AG20443 (cell line): ENCODE data around the gene GALK2.

Source experiments
- DNase-seq: peaks from one replicate; pipeline ENCODE4 v3.0.0; 2012; ENCODE audit warnings: low spot score, mixed read lengths

Gene GALK2

GRCh38 chr15:49169880-49170597, at the start of gene GALK2:
TSS of gene GALK2 (plus strand) at chr15:49170247. CDS start at chr15:49170323, 76 bp downstream.
- peak; percentile 91 for DNase-seq

GRCh38 chr15:49120832-49121231, 49.2 kb upstream of the GALK2 start:
- DNase-seq: no peak

DNA sequence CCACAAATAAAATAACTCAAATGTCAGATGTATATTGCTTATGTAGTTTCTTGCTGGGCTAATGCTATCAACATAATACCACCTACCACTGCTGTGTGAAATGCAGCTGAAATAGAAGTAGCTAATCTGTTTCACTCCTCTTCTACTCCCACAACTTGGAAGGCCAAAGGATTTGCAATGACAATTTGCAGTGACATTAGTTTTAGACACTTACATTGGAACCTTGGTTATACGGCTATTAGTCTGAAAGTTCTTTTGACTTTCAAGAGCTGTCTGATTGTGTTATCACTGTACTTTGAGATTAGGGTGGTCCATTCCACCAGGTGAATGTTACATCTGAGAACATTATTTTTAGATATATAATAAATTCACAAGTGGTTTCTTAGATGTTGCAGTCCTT, 48.1 kb upstream of the GALK2 start:
- DNase-seq: no peak

GRCh38 chr15:49122541-49123062, 47.4 kb upstream of the GALK2 start:
- DNase-seq: no peak

DNA sequence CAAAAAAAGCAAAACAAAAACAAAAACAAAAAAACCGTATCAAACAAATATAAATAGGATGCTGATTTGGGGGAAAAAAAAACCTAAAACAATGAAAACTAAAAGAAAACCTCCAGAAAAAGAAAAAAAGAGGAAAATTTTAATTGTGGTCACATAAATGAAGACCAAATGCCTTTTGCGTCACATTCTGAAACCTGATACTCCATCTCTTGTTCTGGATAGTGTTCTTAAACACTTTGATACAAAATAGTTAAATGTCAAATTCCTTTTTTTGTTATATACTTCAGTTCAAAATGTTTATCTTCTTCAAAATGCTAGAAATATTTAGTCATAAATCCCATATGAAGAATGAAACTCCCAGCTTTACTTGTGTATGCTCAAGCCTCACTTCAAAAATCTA, 45.7 kb upstream of the GALK2 start:
- DNase-seq: no peak

GRCh38 chr15:49131403-49131802, 38.6 kb upstream of the GALK2 start:
- DNase-seq: no peak

DNA sequence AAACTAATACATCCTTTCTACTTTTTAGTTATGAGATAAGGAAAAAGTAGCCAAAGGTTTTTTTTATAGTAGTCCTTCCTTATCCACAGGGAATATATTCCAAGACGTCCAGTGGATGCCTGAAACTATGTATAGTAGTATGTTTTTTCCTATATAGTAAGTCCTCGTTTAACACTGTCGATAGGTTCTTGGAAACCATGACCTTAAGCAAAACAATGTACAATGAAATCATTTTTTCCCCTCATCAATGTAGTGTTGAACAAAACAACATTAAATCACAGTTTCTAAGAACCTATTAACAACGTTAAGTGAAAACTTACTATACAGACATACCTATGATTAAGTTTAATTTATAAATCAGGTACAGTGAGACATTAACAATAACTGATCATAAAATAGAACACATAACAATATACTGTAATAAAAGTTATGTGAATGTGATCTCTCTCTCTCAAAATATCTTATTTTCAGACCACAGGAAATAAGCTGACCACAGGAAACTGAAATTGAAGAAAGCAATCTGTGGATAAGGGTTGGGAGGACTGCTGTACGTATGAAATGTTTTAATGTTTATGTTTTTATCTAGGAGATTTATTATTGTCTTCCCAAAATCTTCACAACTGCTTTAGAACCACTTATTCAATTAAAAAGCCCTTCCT, 35.2 kb upstream of the GALK2 start:
- no peak for DNase-seq

DNA sequence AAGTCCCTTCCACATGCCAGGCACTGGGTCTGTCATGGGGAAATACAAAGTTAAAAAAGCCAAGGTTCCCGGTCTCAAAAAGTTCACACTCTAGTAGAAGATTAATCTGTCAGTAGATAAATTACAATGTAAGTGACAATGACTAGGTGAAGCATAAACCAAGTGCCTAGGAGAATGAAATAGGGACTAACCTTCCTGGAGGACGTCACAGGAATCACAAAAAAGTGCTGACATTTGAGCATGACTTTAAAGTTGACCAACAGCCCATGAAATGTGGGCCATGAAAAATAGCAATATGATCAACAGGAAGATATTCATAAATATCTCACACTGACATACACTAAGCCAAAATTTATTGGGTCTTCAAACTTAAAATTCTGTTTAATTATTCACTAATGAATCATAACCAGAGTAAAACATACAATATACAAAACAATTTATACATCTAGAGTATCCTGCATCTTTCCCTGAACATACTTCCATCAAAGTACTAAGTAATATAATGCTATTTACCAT, 34.6 kb upstream of the GALK2 start:
- DNase-seq: no peak

- DNase-seq: peak; percentile 22
Observed at GRCh38 chr15:49135911-49136310, 34.1 kb upstream of the GALK2 start.

- DNase-seq: peak; percentile 22
Observed at GRCh38 chr15:49137861-49138260, 32.2 kb upstream of the GALK2 start.

- peak; percentile 44 for DNase-seq
Observed at GRCh38 chr15:49145651-49146609, 24.1 kb upstream of the GALK2 start.

DNA sequence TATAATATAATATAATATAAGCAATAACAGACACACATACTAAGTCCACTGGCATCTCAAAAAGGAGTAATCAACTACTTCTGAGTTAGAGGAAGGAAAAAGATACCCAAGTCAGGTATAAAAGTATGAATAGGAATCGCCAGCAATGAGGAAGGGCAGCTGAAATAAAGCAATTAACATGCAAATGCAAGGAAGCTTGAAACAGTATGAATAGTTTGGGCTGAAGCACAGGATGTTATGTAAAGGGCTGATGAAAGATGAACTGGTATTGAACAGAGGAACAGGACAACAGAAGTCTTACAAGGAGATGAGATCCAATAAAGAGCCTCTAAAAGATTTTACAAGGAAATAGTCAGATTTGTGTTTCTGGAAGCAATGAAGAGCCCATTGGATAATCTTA, 21.7 kb upstream of the GALK2 start:
- DNase-seq: no peak

- DNase-seq: no peak
Observed at GRCh38 chr15:49148727-49149126, 21.3 kb upstream of the GALK2 start.

DNA sequence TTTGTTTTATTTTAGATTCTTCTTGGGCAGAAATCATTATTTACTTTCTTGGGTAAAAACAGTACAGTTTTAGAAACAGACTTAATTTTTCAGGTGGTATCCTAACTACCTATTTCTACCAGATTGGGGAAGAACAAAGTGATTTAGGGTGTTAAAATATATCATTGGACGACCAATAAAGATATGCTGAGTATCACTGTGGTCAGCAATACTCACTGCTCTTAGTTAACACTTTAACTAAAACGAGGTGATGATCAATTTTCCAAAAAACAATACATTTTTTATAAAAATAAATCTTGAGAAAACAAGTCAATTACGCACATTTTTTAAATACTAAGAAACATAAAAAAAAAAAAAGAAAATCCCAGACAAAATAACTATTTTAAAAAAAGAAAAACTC, 18.2 kb upstream of the GALK2 start:
- no peak for DNase-seq

GRCh38 chr15:49152552-49153312, 17.3 kb upstream of the GALK2 start:
- no peak for DNase-seq

GRCh38 chr15:49154359-49154758, 15.7 kb upstream of the GALK2 start:
- no peak for DNase-seq

DNA sequence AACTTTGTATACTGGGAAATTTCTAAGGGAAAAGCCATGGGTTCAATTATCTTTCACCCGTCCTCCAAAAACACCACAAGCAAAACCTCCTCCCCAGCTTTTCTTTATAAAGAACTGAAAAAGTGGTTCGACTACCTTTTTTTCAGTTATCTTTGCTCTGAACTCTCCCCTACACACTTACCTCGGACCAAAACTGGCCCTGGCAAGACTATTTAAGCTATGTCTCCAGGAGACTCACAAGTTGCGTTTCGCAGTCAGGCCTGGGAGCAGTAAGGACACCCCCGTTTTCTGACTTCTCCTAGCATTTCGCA, 15.3 kb upstream of the GALK2 start:
- DNase-seq: no peak

DNA sequence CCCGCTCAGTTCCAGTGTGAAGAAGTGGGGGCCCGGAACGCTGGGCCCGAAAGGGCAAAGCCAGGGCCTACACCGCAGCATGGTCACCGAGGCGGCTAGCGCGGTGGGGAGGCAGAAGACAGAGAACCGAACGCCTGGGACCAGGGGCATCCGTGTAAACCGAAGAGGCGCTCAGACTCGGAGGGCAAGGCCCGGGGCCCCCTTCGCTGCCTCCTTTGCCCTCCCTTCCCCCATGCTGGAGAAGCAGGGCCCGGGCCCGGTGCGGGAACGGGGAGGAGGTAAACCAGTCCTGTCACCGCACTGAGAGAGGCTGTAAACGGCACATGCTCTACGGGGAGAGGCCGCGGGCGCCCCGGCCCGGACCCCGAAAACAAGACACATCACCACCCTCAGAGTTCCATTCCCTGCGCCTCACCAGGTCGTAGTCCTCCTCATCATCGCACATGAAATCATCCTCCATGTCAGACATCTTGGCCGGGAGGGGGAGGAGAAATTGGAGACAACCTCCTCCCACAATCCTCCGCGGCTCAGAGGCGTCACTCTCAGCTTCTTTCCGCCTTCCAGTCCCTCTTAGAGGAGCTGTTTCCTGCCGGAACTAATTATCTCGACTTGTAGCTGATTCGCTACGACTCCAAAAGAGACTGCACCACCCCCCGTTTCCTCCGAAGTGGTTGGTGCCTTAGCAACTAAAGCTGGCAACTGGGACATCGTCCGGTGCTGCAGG, 14.8 kb upstream of the GALK2 start, which contains the start of gene COPS2:
COPS2 (minus strand) TSS at position 490 of the 724 bp plus-strand sequence; CDS start at position 469, 21 bp downstream.
- DNase-seq: peak; percentile 92

- DNase-seq: peak; percentile 29
Observed at GRCh38 chr15:49155834-49156627, 14.0 kb upstream of the GALK2 start.

- DNase-seq: no peak
Observed at GRCh38 chr15:49163678-49164077, 6.4 kb upstream of the GALK2 start.
